CMK (cell line): ENCODE measurements around the gene NPDC1.
"Not testable (repeated sequence)": the region's sequence is repeated elsewhere in the genome, so short reads cannot be mapped to it uniquely, and the experiment has no call there.

ENCODE experiments used
- DNase-seq: peaks from one replicate; pipeline ENCODE4 v3.0.0-alpha.2; 2010; ENCODE audit warnings: low read depth

NPDC1 gene

GRCh38 chr9:137040568-137040967, 5.4 kb downstream of the NPDC1 start:
- DNase-seq: no peak

GRCh38 chr9:137039611-137040366, 6.2 kb downstream of the NPDC1 start:
- no peak for DNase-seq

GRCh38 chr9:137038916-137039315, 7.1 kb downstream of the NPDC1 start:
- no peak for DNase-seq

- DNase-seq: no peak
These were observed 8.5 kb downstream of the NPDC1 start for GRCh38 chr9:137037483-137037882.

- no peak for DNase-seq
These were observed 8.9 kb downstream of the NPDC1 start for GRCh38 chr9:137037035-137037434.

- no peak for DNase-seq
These were observed 10.0 kb downstream of the NPDC1 start for GRCh38 chr9:137035937-137036336.

- DNase-seq: no peak
These were observed 10.5 kb downstream of the NPDC1 start for GRCh38 chr9:137035507-137035834.

GRCh38 chr9:137034709-137035506, 11.1 kb downstream of the NPDC1 start:
- no peak for DNase-seq

GRCh38 chr9:137034039-137034708, 11.8 kb downstream of the NPDC1 start:
- DNase-seq: no peak

- DNase-seq: not testable (repeated sequence)
These were observed 12.5 kb downstream of the NPDC1 start for GRCh38 chr9:137033481-137033880.

GRCh38 chr9:137032858-137033257, 13.1 kb downstream of the NPDC1 start:
- DNase-seq: no peak

- DNase-seq: no peak
These were observed 13.9 kb downstream of the NPDC1 start, which contains the start of gene FUT7 for GRCh38 chr9:137031904-137032640. FUT7 (minus strand) TSS chr9:137032088; CDS start chr9:137031991, 97 bp downstream.

- DNase-seq: no peak
These were observed 15.1 kb downstream of the NPDC1 start for GRCh38 chr9:137030538-137031527.

GRCh38 chr9:137030006-137030405, 16.0 kb downstream of the NPDC1 start:
- DNase-seq: no peak

GRCh38 chr9:137029058-137029936, 16.7 kb downstream of the NPDC1 start:
- DNase-seq: no peak

- no peak for DNase-seq
These were observed 17.5 kb downstream of the NPDC1 start for GRCh38 chr9:137028263-137029057.

- no peak for DNase-seq
These were observed 18.4 kb downstream of the NPDC1 start, which contains the start of gene ABCA2 for GRCh38 chr9:137027369-137028262. ABCA2 (minus strand) TSS chr9:137028237; CDS start chr9:137028140, 97 bp downstream.

GRCh38 chr9:137026828-137027227, 19.1 kb downstream of the NPDC1 start:
- DNase-seq: no peak
